ENCODE results near the gene AGTRAP. TPM values are rescaled to one million over a fixed set of nuclear protein-coding genes. Genes with fewer than 3 reads are reported as not detected.

The AGTRAP gene
- total and polyA plus RNA-seq, 4 donors: 37.0 to 266 (median 83.3) TPM

- H3K9me3 ChIP-seq (ENCODE audit: control insufficient read depth in 4 of 4, insufficient read depth in 3 of 4, low read length in 3 of 4): peaks cover 0 to 2% (median 0%) of the 10 kb centered on the region in 4 donors
- no peak overlapping the region for H3K27ac ChIP-seq (ENCODE audit: low read depth in 1 of 2, low read length in 1 of 2)
- DNase-seq: no peak
- H3K27me3 ChIP-seq (ENCODE audit: control insufficient read depth in 3 of 3, insufficient read depth in 3 of 3, low read length in 2 of 3): no peaks in the 10 kb centered on the region
- no peak overlapping the region for H3K9ac ChIP-seq (ENCODE audit: insufficient read depth in 1 of 2, low read length in 2 of 2)
- WGBS, 2 donors: 91 to 92% methylated on average over 12 of the region's 12 CpGs
- no peak for TF ChIP-seq CTCF (IDR thresholded peaks at IDR 0.05; ENCODE audit: control extremely low read depth, extremely low read depth)
- H3K4me1 ChIP-seq (ENCODE audit: control insufficient read depth in 5 of 5, insufficient read depth in 5 of 5, low read length in 5 of 5): peaks cover 0 to 16% (median 10%) of the 10 kb centered on the region in 5 donors
- ATAC-seq (ENCODE audit: insufficient read depth, low FRiP score): no peak
- no peak overlapping the region for H3K4me3 ChIP-seq
- no peaks in the 10 kb centered on the region for H3K36me3 ChIP-seq (ENCODE audit: control insufficient read depth in 4 of 4, insufficient read depth in 4 of 4, low read length in 4 of 4)
These were observed 45.4 kb downstream of the AGTRAP start for GRCh38 chr1:11781297-11781696.

GRCh38 chr1:11782127-11782708 lies 46.3 kb downstream of the AGTRAP start:
- no peak for ATAC-seq (ENCODE audit: insufficient read depth, low FRiP score)
- peaks cover 0 to 20% (median 10%) of the 10 kb centered on the region in 5 donors for H3K4me1 ChIP-seq (ENCODE audit: control insufficient read depth in 5 of 5, insufficient read depth in 5 of 5, low read length in 5 of 5)
- no peaks in the 10 kb centered on the region for H3K27me3 ChIP-seq (ENCODE audit: control insufficient read depth in 3 of 3, insufficient read depth in 3 of 3, low read length in 2 of 3)
- no peak overlapping the region for H3K9ac ChIP-seq (ENCODE audit: insufficient read depth in 1 of 2, low read length in 2 of 2)
- WGBS, 2 donors: 84 to 99% methylated on average over 6 of the region's 6 CpGs
- H3K4me3 ChIP-seq: no peak overlapping the region
- DNase-seq: no peak
- peaks cover 0 to 2% (median 0%) of the 10 kb centered on the region in 4 donors for H3K9me3 ChIP-seq (ENCODE audit: control insufficient read depth in 4 of 4, insufficient read depth in 3 of 4, low read length in 3 of 4)
- no peak for TF ChIP-seq CTCF (IDR thresholded peaks at IDR 0.05; ENCODE audit: control extremely low read depth, extremely low read depth)
- no peaks in the 10 kb centered on the region for H3K36me3 ChIP-seq (ENCODE audit: control insufficient read depth in 4 of 4, insufficient read depth in 4 of 4, low read length in 4 of 4)
- H3K27ac ChIP-seq (ENCODE audit: low read depth in 1 of 2, low read length in 1 of 2): no peak overlapping the region

- TF ChIP-seq CTCF (IDR thresholded peaks at IDR 0.05; ENCODE audit: control extremely low read depth, extremely low read depth): no peak
- H3K36me3 ChIP-seq (ENCODE audit: control insufficient read depth in 4 of 4, insufficient read depth in 4 of 4, low read length in 4 of 4): peaks cover 0 to under 1% (median 0%) of the 10 kb centered on the region in 4 donors
- H3K27ac ChIP-seq (ENCODE audit: low read depth in 1 of 2, low read length in 1 of 2): no peak overlapping the region
- H3K9me3 ChIP-seq (ENCODE audit: control insufficient read depth in 4 of 4, insufficient read depth in 3 of 4, low read length in 3 of 4): peaks cover 0 to 2% (median 0%) of the 10 kb centered on the region in 4 donors
- 86 to 91% methylated on average over 6 of the region's 6 CpGs for WGBS, 2 donors
- no peak overlapping the region for H3K9ac ChIP-seq (ENCODE audit: insufficient read depth in 1 of 2, low read length in 2 of 2)
- DNase-seq (no peak), ATAC-seq (ENCODE audit: insufficient read depth, low FRiP score) (no peak)
- no peaks in the 10 kb centered on the region for H3K27me3 ChIP-seq (ENCODE audit: control insufficient read depth in 3 of 3, insufficient read depth in 3 of 3, low read length in 2 of 3)
- peaks cover 0 to 28% (median 17%) of the 10 kb centered on the region in 5 donors for H3K4me1 ChIP-seq (ENCODE audit: control insufficient read depth in 5 of 5, insufficient read depth in 5 of 5, low read length in 5 of 5)
- H3K4me3 ChIP-seq: no peak overlapping the region
These were observed 47.6 kb downstream of the AGTRAP start for GRCh38 chr1:11783556-11783955.

Measured in lung (tissue), 12 donors.